WTC11 (cell line): ENCODE measurements around the gene GPR108. TPM values are rescaled to one million over a fixed set of nuclear protein-coding genes. Genes with fewer than 3 reads are reported as not detected.

ENCODE experiments used
- ATAC-seq: fragments of 200-7000 bp; cut with Tn5 transposase; 2 replicates; pipeline ENCODE4 v1.10.0; 2021; ENCODE audit warnings: mild to moderate bottlenecking, moderate library complexity
- CTCF ChIA-PET: fragments of 300-600 bp; sonication (Branson Sonifier 250); formaldehyde crosslinking; loops from one replicate; lab custom pipeline; 2021; ENCODE audit warnings: antibody characterized with exemption; lab: Charles Lee
- POLR2A ChIA-PET: fragments of 350-600 bp; sonication (Branson Sonifier 250); formaldehyde crosslinking; loops from one replicate; lab custom pipeline; 2021; ENCODE audit warnings: antibody characterized with exemption; lab: Charles Lee
- DNase-seq: peaks from one replicate; pipeline ENCODE4 v3.0.0; 2021; ENCODE audit warnings: low spot score
- H3K27ac Mint-ChIP-seq: 2 replicates; pipeline ENCODE4 v1.8.0; 2021; ENCODE audit warnings: mixed read lengths
- H3K27me3 Mint-ChIP-seq: 2 replicates; pipeline ENCODE4 v1.8.0; 2021; ENCODE audit warnings: low read depth, mild to moderate bottlenecking, moderate library complexity, mixed read lengths
- H3K36me3 Mint-ChIP-seq: 2 replicates; pipeline ENCODE4 v1.8.0; 2021; ENCODE audit warnings: mixed read lengths
- H3K4me1 Mint-ChIP-seq: 2 replicates; pipeline ENCODE4 v1.8.0; 2022; ENCODE audit warnings: mixed read lengths
- H3K4me3 Mint-ChIP-seq: 2 replicates; pipeline ENCODE4 v1.8.0; 2021; ENCODE audit warnings: mild to moderate bottlenecking, moderate library complexity, mixed read lengths
- H3K9me3 Mint-ChIP-seq: 2 replicates; pipeline ENCODE4 v1.8.0; 2021; ENCODE audit warnings: mixed read lengths
- ARID4B ChIP-seq: sonication (generic); formaldehyde crosslinking; IDR thresholded peaks from 2 replicates; pipeline ENCODE4 v1.8.0; 2023; ENCODE audit warnings: missing genetic modification reagents, mild to moderate bottlenecking, borderline replicate concordance
- CDX4 ChIP-seq: fragments of 250-450 bp; sonication (Bioruptor Pico); IDR thresholded peaks from 2 replicates; pipeline ENCODE4 v1.9.0; 2021; ENCODE audit warnings: moderate library complexity, mild to moderate bottlenecking, inconsistent platforms, borderline replicate concordance
- EMX1 ChIP-seq: fragments of 250-450 bp; sonication (Bioruptor Pico); IDR thresholded peaks from 2 replicates; pipeline ENCODE4 v1.8.0; 2021; ENCODE audit warnings: mild to moderate bottlenecking
- FOXK1 ChIP-seq: sonication (generic); formaldehyde crosslinking; IDR thresholded peaks from 2 replicates; pipeline ENCODE4 v1.8.0; 2022; ENCODE audit warnings: mild to moderate bottlenecking, moderate library complexity, missing genetic modification reagents
- GRHL2 ChIP-seq: fragments of 250-450 bp; sonication (Bioruptor Pico); IDR thresholded peaks from 2 replicates; pipeline ENCODE4 v1.8.0; 2022; ENCODE audit warnings: mild to moderate bottlenecking, moderate library complexity; ENCODE audit not compliant: insufficient replicate concordance, severe bottlenecking
- NR2C2 ChIP-seq: sonication (generic); formaldehyde crosslinking; IDR thresholded peaks from 2 replicates; pipeline ENCODE4 v1.8.0; 2022; ENCODE audit warnings: mild to moderate bottlenecking, missing genetic modification reagents
- OVOL2 ChIP-seq: fragments of 250-450 bp; sonication (Bioruptor Pico); IDR thresholded peaks from 2 replicates; pipeline ENCODE4 v1.9.0; 2021; ENCODE audit warnings: mild to moderate bottlenecking, borderline replicate concordance
- RELA ChIP-seq: sonication (generic); formaldehyde crosslinking; IDR thresholded peaks from 2 replicates; pipeline ENCODE4 v1.8.1; 2022; ENCODE audit warnings: missing genetic modification reagents, mild to moderate bottlenecking, borderline replicate concordance
- RORB ChIP-seq: fragments of 250-450 bp; sonication (Bioruptor Pico); IDR thresholded peaks from 2 replicates; pipeline ENCODE4 v1.9.0; 2021; ENCODE audit warnings: mild to moderate bottlenecking
- SMAD4 ChIP-seq: sonication (generic); formaldehyde crosslinking; IDR thresholded peaks from 2 replicates; pipeline ENCODE4 v1.8.0; 2022; ENCODE audit warnings: mild to moderate bottlenecking, missing genetic modification reagents
- STAT6 ChIP-seq: sonication (generic); formaldehyde crosslinking; conservative IDR thresholded peaks from 2 replicates; pipeline ENCODE4 v1.8.1; 2023; ENCODE audit warnings: mild to moderate bottlenecking, low read depth, missing genetic modification reagents, moderate library complexity
- ZNF263 ChIP-seq: sonication (generic); formaldehyde crosslinking; IDR thresholded peaks from 2 replicates; pipeline ENCODE4 v1.8.1; 2022; ENCODE audit warnings: low read depth, mild to moderate bottlenecking, moderate library complexity, missing genetic modification reagents
- total RNA-seq: library from RNA; stranded (reverse); gene quantifications from 3 replicates; pipeline ENCODE4 v1.2.3, GENCODE V29; 2021
- TF ChIP-seq, protein P1 (sequence below): fragments of 250-450 bp; sonication (Bioruptor Pico); IDR thresholded peaks from 2 replicates; pipeline ENCODE4 v2.1.2; 2022; ENCODE audit warnings: mild to moderate bottlenecking, moderate library complexity
- TF ChIP-seq, protein P2 (sequence below): fragments of 250-450 bp; sonication (Bioruptor Pico); conservative IDR thresholded peaks from 2 replicates; pipeline ENCODE4 v1.9.0; 2021; ENCODE audit warnings: mild to moderate bottlenecking
- TF ChIP-seq, protein P3 (sequence below): fragments of 250-450 bp; sonication (Bioruptor Pico); IDR thresholded peaks from 2 replicates; pipeline ENCODE4 v1.8.0; 2021; ENCODE audit warnings: mild to moderate bottlenecking

GPR108 gene
- total RNA-seq, 1 experiment from 2014 or later = 48.7 TPM

- peaks cover 20% of the 10 kb centered on the region for H3K36me3 Mint-ChIP-seq
- H3K27me3 Mint-ChIP-seq = peaks cover 12% of the 10 kb centered on the region
- ChIA-PET POLR2A (no interaction called here), CTCF (interaction anchor here (1.2 kb wide), 1 partner anchor 8 kb away, joined by 3 read pairs; no protein-coding TSS in a partner anchor)
- H3K9me3 Mint-ChIP-seq = peaks cover 45% of the 10 kb centered on the region
- H3K4me1 Mint-ChIP-seq = no peaks in the 10 kb centered on the region
- TF ChIP-seq EMX1 (no peak), NR2C2 (CRISPR knock-in tag) (no peak), STAT6 (CRISPR knock-in tag) (no peak), CDX4 (CRISPR knock-in tag) (no peak), SMAD4 (no peak), OVOL2 (CRISPR knock-in tag) (no peak), ARID4B (CRISPR knock-in tag) (no peak), RELA (CRISPR knock-in tag) (no peak), ZNF263 (CRISPR knock-in tag) (no peak), GRHL2 (CRISPR knock-in tag) (no peak), RORB (CRISPR knock-in tag) (no peak), FOXK1 (CRISPR knock-in tag) (no peak)
- TF ChIP-seq, protein P1, sequence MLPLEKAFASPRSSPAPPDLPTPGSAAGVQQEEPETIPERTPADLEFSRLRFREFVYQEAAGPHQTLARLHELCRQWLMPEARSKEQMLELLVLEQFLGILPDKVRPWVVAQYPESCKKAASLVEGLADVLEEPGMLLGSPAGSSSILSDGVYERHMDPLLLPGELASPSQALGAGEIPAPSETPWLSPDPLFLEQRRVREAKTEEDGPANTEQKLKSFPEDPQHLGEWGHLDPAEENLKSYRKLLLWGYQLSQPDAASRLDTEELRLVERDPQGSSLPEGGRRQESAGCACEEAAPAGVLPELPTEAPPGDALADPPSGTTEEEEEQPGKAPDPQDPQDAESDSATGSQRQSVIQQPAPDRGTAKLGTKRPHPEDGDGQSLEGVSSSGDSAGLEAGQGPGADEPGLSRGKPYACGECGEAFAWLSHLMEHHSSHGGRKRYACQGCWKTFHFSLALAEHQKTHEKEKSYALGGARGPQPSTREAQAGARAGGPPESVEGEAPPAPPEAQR (CRISPR knock-in tag) = no peak
- TF ChIP-seq, protein P2, sequence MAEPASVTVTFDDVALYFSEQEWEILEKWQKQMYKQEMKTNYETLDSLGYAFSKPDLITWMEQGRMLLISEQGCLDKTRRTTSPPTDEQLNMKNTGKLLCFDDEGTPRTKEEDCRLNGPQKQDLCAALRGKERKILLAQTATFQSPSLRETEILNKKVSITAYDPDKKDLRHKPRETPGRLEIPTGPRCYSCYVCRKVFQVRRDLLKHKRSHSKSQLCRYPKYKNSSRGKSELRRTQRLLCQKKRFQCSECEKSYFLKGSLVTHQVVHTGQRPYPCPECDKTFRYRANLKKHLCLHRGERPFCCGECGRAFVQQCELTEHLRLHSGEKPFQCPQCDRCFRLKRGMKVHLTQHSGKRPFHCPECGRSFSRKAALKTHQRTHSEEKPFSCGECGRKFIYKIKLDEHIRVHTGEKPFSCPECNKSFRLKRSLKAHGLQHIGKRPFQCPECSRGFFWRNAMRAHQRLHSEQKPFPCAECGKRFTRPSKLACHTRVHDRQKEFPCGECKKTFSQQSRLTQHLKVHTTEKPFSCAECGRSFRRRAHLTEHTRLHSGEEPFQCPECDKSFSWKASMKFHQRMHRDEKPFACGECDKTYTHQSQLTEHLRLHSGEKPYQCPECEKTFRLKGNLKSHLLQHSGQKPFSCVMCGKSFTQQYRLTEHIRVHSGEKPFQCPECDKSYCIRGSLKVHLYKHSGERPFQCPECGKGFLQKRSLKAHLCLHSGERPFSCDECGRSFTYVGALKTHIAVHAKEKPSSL (CRISPR knock-in tag) = no peak
- TF ChIP-seq, protein P3, sequence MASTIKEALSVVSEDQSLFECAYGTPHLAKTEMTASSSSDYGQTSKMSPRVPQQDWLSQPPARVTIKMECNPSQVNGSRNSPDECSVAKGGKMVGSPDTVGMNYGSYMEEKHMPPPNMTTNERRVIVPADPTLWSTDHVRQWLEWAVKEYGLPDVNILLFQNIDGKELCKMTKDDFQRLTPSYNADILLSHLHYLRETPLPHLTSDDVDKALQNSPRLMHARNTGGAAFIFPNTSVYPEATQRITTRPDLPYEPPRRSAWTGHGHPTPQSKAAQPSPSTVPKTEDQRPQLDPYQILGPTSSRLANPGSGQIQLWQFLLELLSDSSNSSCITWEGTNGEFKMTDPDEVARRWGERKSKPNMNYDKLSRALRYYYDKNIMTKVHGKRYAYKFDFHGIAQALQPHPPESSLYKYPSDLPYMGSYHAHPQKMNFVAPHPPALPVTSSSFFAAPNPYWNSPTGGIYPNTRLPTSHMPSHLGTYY (CRISPR knock-in tag) = no peak
- H3K27ac Mint-ChIP-seq = no peak overlapping the region
- DNase-seq = no peak
- ATAC-seq = no peak
- no peak overlapping the region for H3K4me3 Mint-ChIP-seq
Observed at GRCh38 chr19:6685962-6686627, 51.3 kb downstream of the GPR108 start.
